Measurements from ENCODE around the gene CCDC86.

- TF ChIP-seq CTCF (IDR thresholded peaks at IDR 0.05) (no peak), POLR2A (IDR thresholded peaks at IDR 0.05) (no peak)
Observed at GRCh38 chr11:60852117-60852981, 10.4 kb downstream of the CCDC86 start.
